Stimulated activated CD4-positive, alpha-beta T cell treated with anti-CD3 and anti-CD28 coated beads, Interleukin-4, amount 100 ng/mL, for 24 hours (primary cell): ENCODE measurements around the gene PORCN.
"Not testable (repeated sequence)": the region's sequence is repeated elsewhere in the genome, so short reads cannot be mapped to it uniquely, and the experiment has no call there.

ENCODE experiments used
- DNase-seq: peaks from one replicate; pipeline ENCODE4 v3.0.0-alpha.2; 2020

Gene PORCN

DNA sequence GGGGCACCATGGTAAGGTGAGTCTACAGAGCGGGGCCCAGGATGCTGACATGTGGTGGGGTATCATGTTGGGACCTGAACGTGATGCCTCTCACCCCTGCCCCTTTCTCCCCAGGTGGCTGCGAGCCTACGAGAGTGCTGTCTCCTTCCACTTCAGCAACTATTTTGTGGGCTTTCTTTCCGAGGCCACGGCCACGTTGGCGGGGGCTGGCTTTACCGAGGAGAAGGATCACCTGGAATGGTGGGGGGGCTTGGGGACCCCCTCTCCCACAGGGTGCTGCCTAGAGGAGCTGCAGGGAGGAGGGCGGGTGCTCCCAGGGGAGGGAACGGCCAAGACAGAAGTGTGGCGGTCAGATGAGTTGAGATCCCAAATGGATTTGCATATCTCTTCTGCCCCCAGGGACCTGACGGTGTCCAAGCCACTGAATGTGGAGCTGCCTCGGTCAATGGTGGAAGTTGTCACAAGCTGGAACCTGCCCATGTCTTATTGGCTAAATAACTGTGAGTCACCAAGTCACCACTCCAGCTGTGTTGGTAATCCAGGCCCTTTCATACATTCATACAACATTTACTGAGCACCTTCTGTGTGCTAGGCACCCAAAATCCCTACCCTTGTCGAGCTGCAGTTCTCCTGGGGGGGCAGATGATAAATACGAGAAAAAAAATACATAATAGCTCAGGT, 5.5 kb downstream of the PORCN start:
- no peak for DNase-seq

DNA sequence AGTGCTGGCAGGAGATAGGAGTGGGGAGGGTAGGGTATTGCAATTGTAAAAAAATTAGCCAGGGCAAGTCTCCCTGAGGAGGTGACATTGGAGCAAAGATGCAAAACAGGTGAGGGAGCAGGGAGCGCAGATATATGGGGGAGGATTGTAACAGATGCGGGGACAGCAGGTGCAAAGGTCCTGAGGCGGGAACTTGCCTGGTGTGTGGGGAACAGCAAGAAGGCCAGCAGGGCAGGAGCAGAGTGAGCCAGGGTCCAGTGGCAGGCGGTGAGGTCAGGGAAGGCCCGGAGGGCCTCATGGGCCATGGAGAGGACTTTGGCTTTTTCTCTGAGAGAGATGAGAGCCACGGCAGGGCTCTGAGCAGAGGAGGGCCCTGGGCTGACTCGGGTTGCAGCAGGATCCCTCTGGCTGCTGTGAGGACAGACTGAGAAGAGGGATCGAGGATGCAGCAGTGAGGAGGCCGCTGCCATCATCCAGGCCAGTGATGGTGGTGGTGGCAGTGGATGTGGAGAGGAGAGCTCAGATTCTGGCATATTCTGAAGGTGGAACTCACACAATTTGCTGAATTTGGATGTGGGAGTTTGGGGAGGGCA, 6.2 kb downstream of the PORCN start:
- no peak for DNase-seq

DNA sequence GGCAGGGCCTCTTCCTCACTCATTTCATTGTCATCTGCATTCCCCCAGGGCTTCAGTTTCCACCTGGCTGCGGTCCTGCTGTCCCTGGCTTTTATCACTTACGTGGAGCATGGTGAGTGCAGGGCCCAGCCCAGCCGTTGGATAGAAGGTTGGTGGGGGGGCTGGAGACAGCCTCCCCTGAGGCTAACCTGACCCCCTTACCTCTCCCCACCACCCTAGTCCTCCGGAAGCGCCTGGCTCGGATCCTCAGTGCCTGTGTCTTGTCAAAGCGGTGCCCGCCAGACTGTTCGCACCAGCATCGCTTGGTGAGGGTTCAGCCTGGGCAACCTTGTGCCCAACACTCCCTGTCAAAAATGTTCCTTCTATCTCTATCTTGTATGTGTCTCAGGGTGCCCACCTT, 7.0 kb downstream of the PORCN start:
- DNase-seq: no peak

DNA sequence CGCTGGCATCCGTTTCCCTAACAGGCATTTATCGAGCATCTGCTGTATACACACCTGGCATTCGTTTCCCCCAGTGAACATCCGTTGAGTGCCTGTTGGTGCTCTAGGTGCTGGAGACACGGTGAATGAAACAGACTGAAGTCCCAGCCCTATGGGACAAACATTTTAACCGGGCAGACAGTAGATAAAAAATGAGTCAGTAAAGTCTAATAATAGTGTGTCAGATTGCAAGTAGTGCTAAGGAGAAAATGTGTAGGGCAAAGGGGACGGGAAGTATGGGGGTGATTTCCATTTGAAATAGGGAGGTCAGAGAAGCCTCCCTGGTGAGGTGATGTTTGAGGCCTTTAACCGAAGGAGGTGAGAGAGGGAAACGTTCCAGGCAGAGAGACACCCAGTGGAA, 7.5 kb downstream of the PORCN start:
- no peak for DNase-seq

DNA sequence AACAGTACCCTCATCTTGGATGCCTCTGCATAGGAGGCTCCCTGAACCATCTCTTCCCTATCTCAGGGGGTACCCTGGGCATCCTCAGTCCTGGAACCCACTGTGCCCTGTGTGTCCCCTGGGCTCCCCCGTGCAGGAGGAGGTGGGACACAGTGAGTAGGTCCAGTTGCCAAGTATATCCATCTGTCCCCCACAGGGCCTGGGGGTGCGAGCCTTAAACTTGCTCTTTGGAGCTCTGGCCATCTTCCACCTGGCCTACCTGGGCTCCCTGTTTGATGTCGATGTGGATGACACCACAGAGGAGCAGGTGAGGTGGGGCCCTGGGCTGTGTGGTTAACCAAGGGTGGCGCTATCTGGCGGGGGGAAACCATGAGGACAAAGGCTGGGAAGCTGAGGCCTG, 8.2 kb downstream of the PORCN start:
- DNase-seq: no peak

DNA sequence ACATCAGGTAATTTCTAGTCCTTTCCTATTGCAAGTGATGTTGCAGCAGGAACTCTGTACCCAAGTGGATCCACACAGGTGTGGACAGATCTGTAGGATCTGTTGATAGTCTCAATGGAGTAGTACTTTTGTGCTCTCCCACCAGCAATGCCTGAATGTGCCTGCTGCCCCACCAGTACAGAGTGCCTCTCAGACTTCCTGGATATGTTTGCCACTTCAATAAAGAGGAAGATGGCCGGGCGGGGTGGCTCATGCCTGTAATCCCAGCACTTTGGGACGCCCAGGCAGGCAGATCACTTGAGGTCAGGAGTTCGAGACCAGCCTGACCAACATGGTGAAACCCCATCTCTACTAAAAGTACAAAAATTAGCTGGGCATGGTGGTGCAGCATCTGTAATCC, 10.7 kb downstream of the PORCN start:
- not testable (repeated sequence) for DNase-seq

DNA sequence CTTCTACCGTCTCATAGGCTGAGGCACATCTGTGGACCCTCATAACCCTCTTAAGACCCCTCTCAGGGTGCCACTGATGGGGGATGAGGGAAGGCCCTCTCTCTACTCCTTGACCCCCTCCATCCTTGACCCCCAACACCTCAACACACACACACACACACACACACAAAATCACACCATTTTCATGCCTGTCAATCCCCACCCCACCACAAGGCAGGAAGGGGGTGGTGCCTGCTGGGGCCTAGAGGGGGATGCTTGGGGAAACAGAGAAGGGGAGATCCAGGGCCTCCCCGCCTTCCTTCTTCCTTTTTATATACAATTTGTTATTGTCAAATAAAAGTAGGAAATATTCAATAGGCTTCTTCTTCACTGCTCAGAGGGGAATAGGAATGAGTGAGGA, 11.7 kb downstream of the PORCN start:
- no peak for DNase-seq

DNA sequence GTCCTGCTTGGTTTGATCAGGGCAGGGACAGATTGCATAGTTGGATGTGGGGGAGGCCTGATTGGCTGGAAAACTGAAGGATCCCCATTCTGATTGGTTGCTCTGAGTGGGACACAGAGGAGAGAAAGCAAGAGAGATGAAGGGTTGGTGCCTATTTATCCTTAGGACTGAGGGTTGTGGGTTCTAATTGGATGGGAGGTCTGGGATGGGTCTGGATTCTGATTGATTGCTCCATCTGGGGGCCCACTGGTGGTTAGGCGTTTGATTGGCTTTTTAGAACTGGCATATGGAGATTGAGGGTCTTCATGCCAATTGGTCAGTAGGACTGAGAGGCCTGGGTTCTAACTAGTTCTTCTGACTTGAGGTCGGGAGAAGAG, 12.2 kb downstream of the PORCN start:
- no peak for DNase-seq

DNA sequence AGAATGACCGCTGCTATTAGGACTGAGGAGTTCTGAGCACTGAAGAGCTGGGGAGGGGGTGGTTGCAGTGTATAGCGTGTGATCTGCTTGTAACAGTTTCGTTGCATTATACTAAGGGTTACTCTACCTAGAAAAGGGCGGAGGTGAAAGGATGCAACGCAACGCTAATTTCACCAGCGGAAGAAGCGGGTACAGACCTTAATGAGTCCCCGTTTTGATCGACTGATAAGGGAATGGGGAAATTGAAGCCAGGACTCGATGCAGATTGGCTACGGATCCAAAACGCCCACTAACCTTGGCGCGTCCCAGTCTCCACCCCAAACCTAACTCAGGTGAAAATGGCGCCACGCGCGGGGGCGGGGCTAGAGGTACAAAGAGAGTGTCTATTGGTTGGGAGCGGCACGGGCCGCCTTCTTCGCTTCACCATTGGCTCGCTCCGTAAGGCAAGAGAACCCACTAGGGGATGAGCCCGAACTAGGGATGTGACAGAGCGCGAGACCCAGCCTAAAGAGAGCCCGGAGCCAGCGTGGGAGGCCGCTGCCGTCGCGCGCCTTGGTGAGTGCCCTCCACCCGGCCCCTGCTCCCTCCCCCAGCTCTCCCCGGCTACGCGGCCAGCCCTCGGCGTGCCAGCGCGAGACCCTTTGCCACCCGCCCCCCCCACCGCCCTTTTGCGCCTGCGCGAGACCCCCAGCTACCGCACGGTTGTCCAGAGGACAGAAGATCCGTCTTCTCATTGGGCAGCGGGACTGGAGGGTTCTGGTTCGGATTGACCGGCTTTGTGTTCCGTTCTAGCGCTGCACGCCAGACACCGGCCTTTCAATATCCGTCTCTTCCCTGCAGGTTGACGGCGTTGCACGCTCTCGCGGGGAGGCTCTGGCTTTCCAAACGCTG, 12.8 kb downstream of the PORCN start, which contains the start of gene EBP:
EBP (plus strand) TSS at position 456 of the 891 bp plus-strand sequence. CDS start 1,964 bp downstream, outside the sequence.
- DNase-seq: peak; percentile 95

DNA sequence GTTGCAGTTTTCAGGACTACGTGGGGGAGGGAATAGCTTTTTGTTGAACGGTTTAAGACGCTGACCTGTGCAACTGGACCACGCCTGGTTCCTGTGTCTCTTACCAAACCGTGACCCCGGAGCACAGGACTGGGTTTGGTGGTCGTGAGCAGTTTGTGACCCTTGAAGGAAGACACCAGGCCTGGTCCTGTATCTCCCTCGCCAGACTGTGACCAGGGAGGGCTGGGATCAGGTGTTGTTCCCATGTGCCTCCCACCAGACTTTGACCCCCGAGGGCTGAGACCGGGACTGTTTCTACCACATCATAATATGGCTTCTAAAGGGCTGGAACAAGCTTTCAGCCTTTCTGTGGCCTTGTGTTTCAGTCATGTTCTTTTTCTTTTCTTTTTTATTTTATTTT, 13.5 kb downstream of the PORCN start:
- no peak for DNase-seq

DNA sequence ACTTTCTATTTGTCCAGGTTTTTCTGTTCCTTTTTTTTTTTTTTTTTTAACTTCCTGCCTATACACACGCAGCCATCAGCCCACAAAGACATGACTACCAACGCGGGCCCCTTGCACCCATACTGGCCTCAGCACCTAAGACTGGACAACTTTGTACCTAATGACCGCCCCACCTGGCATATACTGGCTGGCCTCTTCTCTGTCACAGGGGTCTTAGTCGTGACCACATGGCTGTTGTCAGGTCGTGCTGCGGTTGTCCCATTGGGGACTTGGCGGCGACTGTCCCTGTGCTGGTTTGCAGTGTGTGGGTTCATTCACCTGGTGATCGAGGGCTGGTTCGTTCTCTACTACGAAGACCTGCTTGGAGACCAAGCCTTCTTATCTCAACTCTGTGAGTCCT, 14.9 kb downstream of the PORCN start:
- DNase-seq: no peak

DNA sequence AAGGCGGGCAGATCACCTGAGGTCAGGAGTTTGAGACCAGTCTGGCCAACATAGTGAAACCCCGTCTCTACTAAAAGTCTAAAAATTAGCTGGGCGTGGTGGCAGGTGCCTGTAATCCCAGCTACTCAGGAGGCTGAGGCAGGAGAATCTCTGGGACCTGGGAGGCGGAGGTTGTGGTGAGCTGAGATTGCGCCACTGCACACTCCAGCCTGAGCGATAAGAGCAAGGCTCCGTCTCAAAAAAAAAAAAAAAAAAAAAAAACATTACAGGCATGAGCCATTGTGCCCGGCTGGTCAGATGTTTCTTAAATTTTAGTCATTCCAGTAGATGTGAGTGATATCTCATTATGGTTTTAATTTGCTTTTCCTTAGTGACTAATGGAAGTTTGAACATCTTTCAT, 17.1 kb downstream of the PORCN start:
- DNase-seq: not testable (repeated sequence)

DNA sequence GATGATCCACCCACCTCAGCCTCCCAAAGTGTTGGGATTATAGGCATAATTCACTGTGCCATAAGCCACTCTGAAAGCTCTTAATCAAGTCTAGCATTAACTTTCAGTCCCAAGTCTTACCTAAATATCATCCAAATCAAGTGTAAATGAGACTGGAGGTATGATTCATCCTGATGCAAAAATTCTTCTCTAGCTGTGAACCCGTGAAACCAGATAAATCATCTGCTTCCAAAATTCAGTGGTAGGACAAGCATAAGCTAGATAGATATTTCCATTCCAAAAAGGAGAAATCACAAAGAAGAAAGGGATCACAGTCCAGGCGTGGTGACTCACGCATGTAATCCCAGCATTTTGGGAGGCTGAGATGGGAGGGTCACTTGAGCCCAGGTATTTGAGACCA, 21.9 kb downstream of the PORCN start:
- no peak for DNase-seq

DNA sequence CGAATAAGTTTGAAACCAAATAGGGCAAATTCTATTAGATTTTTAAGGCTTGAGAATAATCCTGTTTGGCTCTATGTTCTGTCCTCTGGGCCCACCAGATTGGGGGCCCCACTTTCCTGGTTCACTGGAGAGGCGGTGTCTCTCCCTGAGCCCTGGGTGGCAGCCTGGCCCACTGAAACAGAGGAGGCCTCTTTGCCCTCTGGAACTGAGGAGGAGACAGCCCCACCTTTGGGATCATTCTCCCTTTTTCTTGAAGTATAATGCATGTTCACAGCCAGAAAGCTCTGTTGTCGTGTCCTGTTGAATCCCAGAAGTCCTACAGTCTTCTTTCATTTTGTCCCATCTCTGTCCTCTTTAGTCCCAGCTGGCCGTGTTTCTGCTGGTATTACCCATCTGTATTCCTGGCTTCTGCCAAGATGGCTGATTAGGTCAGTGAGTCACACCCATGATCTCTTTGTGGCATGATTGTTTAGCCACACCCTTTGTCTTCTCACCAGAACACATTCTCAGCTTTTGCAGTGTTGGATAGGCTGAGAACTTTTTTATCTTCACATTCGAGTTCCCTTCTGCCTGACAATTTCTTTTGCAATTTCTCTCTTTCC, 22.7 kb downstream of the PORCN start:
- DNase-seq: no peak

DNA sequence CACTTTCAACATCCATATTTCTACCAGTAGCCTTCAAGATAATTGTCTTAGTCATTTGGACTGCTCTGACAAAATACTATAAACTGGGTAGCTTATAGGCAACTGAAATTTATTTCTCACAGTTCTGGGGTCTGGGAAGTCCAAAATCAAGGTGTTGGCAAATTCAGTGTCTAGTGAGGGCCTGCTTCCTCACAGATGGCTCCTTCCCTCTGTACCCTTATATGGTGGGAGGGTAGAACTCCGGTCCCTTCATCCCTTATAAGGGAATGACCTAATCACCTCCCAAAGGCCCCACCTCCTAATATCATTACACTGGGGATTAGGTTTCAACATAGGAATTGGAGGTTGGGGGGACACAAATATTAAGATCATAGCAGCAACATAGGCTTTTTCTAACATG, 23.4 kb downstream of the PORCN start:
- DNase-seq: no peak

DNA sequence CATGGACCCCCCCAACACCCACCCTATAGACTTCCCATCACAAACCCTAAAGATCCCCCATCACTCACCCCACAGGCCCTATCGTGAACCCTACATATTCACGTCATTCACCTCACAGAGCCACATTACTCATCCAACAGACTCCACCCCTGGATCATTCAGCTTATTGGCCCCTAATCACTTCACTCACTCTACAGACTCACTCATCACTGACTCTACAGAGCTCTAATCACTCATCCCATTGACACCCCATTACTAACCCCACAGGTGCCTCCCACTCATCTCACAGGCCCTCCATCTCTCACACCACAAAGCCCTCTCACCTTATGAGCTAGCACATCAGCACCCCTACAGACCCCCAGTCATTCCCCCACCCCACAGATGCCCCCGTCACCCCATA, 24.4 kb downstream of the PORCN start:
- no peak for DNase-seq

DNA sequence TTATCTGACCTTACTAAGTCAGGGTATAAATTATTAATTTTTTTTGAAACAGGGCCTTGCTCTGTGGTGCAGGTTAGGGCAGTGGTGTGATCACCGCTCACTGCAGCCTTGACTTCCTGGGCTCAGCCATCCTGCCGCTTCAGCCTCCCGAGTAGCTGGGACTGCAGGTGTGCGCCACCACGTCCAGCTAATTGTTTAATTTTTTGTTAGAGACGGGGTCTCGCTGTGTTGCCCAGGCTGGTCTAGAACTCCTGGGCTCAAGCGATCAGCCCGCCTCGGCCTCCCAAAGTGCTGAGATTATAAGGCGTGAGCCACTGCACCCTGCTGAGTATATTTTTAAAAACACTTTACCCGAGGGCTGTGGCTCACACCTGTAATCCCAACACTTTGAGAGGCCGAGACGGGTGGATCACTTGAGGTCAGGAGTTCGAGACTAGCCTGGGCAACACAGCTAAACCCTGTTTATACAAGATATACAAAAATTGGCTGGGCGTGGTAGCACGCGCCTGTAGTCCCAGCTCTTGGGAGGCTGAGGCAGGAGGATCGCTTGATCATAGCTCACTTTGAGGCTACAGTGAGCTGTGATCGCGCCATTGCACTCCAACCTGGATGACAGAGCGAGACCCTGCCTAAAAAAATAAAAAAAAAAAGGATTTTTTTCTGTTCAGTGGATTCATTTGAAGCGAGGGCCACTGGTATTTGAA, 30.0 kb downstream of the PORCN start:
- DNase-seq: no peak

DNA sequence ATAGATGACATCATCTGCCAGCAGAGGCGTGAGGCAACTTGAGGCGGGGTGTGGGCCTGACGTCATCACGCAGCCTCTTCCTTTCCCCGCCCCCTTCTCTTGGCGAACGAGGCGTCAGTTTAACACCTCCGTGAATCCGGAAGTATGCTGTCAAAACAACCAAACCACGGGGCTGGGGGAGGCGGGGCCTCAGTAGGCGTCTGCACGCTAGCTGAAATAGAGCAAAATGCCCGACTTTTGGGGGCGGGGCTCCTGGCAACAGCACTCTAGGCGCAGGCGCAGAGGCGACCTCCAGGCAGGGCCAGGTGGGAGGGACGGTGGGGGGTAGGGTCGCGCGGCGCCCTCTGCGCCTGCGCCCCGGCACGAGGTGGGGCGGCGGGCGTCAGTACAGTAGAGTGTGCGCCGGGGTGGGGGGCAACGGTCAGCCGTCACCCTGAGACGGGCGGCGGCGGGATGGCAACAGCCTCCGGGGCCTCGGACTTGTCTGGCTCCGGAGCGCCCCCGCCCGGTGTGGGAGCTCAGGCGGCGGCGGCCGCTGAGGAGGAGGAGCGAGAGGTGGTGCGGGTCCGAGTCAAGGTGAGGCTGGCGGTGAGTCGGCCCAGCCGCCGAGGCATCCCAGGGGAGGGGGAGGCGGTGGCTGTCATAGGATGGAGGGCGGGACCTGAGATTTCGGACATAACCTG, 30.7 kb downstream of the PORCN start, which contains the start of gene TBC1D25:
TBC1D25 (plus strand) TSS at position 370 of the 683 bp plus-strand sequence; CDS start at position 454, 84 bp downstream.
- peak; percentile 97 for DNase-seq

DNA sequence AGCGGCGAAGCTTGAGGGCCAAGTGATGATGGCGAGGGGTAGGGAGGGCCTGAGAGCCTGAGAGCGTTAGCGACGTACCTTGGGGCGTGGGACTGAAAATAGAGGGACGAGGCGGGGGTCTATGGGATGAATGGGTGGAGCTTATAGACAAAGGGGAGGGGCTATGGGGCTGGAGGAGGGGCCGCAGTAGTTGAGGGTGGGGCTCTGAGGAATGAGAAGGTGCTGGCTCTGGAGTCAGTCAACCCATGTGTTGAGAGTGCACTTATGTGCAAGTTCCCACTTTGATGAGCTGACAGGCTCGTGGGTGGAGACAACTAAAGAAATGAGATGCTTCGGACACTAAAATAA, 31.2 kb downstream of the PORCN start:
- peak; percentile 62 for DNase-seq

DNA sequence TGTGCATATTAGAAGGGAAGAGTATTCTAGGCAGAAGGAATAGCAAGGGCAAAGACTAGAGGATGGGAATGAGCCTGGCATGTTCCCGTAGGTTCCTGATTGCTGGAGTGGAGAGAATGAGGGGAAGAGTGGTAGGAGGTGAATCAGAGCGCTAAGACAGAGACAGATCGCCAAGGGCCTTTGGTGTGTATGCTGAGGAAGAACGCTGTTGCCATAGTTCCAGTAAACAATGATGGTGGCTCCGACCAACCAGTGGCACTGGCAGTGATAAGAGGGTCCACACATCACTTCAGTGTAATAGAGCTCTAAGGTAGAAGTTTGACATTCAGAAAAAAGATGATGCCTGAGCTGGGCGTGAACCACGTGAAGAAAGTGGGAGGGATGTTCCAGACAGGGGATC, 31.7 kb downstream of the PORCN start:
- DNase-seq: no peak

DNA sequence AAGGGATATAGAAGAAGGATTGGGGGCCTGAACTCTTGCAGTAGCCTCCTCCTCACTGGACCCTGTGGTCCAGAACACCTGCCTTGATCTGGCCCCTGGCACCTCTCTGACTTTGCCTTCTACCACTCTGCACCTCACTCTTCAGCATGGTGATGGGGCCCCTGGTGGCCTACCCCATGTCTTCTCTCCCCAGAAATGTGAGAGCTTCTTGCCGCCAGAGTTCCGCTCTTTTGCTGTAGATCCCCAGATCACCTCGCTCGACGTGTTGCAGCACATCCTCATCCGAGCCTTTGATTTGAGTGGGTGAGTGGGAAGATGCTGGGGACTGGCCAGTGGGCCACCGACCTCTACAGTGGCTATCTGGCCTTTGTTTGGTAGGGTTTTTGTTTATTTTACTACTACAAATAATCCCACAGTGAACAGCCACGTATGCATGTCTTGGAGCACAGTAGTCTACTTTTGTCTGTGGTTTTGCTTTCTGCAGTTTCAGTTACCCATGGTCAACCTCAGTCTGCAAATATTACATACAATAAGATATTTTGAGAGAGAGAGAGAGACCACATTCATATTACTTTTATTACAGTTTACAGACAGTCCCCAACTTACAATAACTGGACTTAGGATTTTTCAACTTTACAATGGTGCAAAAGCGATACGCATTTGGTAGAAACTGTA, 32.5 kb downstream of the PORCN start:
- no peak for DNase-seq

DNA sequence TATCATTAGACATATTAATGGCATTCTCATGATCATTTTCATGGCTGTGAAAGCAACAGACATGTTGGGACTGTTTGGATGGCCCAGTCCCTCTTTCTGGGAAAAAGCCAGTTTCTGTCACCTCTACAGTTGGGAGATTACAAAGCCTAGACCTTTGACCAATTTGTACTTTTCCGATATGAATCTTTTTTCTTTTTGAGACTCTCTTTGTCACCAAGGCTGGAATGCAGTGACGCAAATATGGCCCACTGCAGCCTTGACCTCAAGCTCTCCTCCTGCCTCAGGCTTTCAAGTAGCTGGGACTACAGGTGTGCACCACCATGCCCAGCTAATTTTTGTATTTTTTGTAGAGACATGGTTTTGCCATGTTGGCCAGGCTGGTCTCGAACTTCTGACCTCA, 40.1 kb downstream of the PORCN start:
- DNase-seq: no peak
